OCI-LY3 (cell line): ENCODE data around the gene LHFPL3.

Experiments
- H2AFZ ChIP-seq: fragments of 200-600, 300-600 bp; shearing (Covaris generic); 2 replicates; pipeline ENCODE4 v1.6.0; 2014; ENCODE audit warnings: antibody characterized with exemption, low read depth, low read length
- H3K27ac ChIP-seq: fragments of 200-600, 300-600 bp; sonication (generic); 2 replicates; pipeline ENCODE4 v1.5.1; 2014; ENCODE audit warnings: mild to moderate bottlenecking, low read length, moderate library complexity, mixed read lengths
- H3K27me3 ChIP-seq: fragments of 200-600, 300-600 bp; sonication (generic); 2 replicates; pipeline ENCODE4 v1.6.1; 2014; ENCODE audit warnings: low read depth, low read length, mixed read lengths
- H3K36me3 ChIP-seq: fragments of 200-600, 300-600 bp; sonication (generic); replicated peaks from 2 replicates; pipeline ENCODE3; 2014; ENCODE audit warnings: low read depth, low read length, mixed read lengths
- H3K4me1 ChIP-seq: fragments of 300-600, 200-600 bp; sonication (generic); 2 replicates; pipeline ENCODE4 v1.6.1; 2014; ENCODE audit warnings: low read length, mixed read lengths
- H3K4me2 ChIP-seq: fragments of 200-600, 300-600 bp; sonication (generic); 2 replicates; pipeline ENCODE4 v1.6.1; 2014; ENCODE audit warnings: low read length, mixed read lengths
- H3K4me3 ChIP-seq: fragments of 300-600, 200-600 bp; sonication (generic); 2 replicates; pipeline ENCODE4 v1.5.1; 2014; ENCODE audit warnings: antibody characterized with exemption, mild to moderate bottlenecking, low read length, moderate library complexity
- H3K79me2 ChIP-seq: fragments of 300-600, 200-600 bp; shearing (Covaris generic); 2 replicates; pipeline ENCODE4 v1.6.1; 2014; ENCODE audit warnings: mild to moderate bottlenecking, low read length, mixed read lengths
- H3K9ac ChIP-seq: fragments of 300-600, 200-600 bp; shearing (Covaris generic); 2 replicates; pipeline ENCODE4 v1.6.0; 2014; ENCODE audit warnings: mild to moderate bottlenecking, low read length, moderate library complexity
- H3K9me3 ChIP-seq: fragments of 200-600, 300-600 bp; shearing (Covaris generic); 2 replicates; pipeline ENCODE4 v1.6.1; 2014; ENCODE audit warnings: low read length, mixed read lengths; ENCODE audit not compliant: insufficient read depth
- H4K20me1 ChIP-seq: fragments of 200-600, 300-600 bp; sonication (generic); 2 replicates; pipeline ENCODE4 v1.6.1; 2016; ENCODE audit warnings: low read length, mixed read lengths; ENCODE audit not compliant: insufficient read depth
- EZH2phosphoT487 ChIP-seq: fragments of 200-600 bp; shearing (Covaris generic); IDR thresholded peaks from 2 replicates; pipeline ENCODE4 v1.6.1; 2018; ENCODE audit warnings: antibody characterized with exemption, mixed run types, low read depth
- TF ChIP-seq, protein P1 (sequence below): fragments of 200-600, 300-600 bp; sonication (generic); IDR thresholded peaks from 2 replicates; pipeline ENCODE4 v1.5.1; 2014; ENCODE audit warnings: antibody characterized with exemption, low read length, low read depth

The LHFPL3 gene

DNA sequence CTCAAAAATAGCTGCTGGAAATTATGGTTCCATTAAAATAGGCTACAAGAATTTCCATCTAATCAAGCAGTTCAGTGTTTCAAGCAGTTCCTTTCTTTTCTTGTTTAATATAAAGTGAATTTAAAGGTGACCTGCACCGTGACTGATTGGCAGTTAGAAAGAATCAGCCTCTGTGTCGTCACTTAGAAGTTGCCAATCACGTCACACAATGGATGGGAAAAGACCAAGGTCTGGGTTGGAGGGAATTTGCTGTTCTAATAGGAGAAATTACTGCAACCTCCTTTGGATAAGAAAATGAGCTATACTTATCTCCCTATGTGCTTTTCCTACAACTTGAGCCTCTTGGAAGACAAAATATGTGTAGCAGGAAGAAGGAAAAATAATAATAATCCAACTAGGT is 466.2 kb downstream of the LHFPL3 start:
- Histone ChIP-seq H4K20me1 (no peaks in the 10 kb centered on the region), H3K36me3 (no peaks in the 10 kb centered on the region), H3K4me1 (no peaks in the 10 kb centered on the region), H3K27me3 (peaks cover 16% of the 10 kb centered on the region), H3K9ac (no peak overlapping the region), H3K9me3 (no peaks in the 10 kb centered on the region), H3K4me3 (no peak overlapping the region), H3K27ac (no peak overlapping the region), H3K79me2 (no peaks in the 10 kb centered on the region), H2AFZ (no peak overlapping the region), H3K4me2 (no peak overlapping the region)
- TF ChIP-seq, protein P1, sequence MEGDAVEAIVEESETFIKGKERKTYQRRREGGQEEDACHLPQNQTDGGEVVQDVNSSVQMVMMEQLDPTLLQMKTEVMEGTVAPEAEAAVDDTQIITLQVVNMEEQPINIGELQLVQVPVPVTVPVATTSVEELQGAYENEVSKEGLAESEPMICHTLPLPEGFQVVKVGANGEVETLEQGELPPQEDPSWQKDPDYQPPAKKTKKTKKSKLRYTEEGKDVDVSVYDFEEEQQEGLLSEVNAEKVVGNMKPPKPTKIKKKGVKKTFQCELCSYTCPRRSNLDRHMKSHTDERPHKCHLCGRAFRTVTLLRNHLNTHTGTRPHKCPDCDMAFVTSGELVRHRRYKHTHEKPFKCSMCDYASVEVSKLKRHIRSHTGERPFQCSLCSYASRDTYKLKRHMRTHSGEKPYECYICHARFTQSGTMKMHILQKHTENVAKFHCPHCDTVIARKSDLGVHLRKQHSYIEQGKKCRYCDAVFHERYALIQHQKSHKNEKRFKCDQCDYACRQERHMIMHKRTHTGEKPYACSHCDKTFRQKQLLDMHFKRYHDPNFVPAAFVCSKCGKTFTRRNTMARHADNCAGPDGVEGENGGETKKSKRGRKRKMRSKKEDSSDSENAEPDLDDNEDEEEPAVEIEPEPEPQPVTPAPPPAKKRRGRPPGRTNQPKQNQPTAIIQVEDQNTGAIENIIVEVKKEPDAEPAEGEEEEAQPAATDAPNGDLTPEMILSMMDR = no peak
- TF ChIP-seq EZH2phosphoT487 = no peak

DNA sequence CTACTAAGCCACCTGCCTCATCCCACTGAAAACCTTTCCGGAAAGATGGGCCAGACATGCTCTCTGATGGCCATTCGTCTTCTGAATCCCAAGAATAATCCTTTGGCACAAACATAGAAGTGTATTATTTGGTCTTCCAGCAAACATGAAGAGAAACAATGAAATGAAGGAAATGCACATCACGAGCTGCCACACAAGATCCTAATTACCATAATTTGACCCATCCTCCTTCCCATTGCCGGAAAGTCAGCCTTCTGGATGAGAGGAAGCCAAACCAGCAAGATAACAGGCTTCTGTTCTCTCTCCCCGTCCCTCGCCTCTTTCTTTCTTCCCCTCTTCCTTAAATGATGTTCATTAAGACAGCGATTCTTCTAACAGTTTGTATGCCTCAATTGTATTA is 466.7 kb downstream of the LHFPL3 start:
- Histone ChIP-seq H3K9me3 (no peaks in the 10 kb centered on the region), H2AFZ (no peak overlapping the region)

DNA sequence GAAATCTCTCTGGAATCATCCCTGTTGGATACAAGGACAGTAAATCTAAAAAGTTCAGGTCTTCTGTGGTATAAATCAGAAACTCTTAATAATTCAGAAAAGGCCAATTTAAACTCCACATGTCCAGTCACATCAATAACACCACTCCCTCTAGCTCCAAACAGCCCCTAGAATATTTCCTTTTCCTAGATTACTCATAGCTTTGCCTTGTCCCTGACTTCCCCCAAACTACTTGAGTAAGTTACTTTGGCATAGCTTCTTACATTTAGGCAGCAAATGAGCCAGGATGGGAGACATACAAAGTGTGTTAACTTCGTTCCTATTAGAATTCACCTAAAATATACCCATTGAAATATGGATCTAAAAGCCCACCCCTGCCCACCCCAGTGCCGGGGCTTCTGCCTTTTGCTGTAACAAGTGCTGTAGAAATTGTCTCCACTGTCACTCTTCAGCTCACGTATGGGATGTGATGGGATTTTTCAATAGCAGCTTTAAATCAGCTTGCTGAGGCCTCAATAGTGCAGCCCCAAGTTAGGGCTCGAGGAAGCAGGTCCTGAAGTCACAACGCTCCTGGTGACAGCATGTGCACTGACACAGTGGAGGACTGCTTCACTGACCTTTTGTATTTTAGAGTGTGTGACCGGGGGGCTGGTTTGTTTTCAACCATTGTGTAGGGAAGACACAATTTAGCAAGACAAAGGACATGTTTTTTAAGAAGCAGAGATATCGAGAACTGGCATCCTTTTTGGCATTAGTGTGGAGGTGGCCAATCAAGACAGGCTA is 467.4 kb downstream of the LHFPL3 start:
- Histone ChIP-seq H3K4me1 (no peaks in the 10 kb centered on the region), H4K20me1 (no peaks in the 10 kb centered on the region), H3K27me3 (peaks cover 9% of the 10 kb centered on the region; the same call in 1 of the 2 replicates), H3K9ac (no peak overlapping the region), H2AFZ (no peak overlapping the region), H3K79me2 (no peaks in the 10 kb centered on the region), H3K4me3 (no peak overlapping the region), H3K9me3 (no peaks in the 10 kb centered on the region), H3K36me3 (no peaks in the 10 kb centered on the region), H3K4me2 (no peak overlapping the region), H3K27ac (no peak overlapping the region)
- TF ChIP-seq EZH2phosphoT487 = no peak
- TF ChIP-seq, protein P1 = no peak

More for the DNA sequence above, 466.7 kb downstream of the LHFPL3 start:
- H3K27ac ChIP-seq = no peak overlapping the region
- no peak overlapping the region for H3K4me2 ChIP-seq
- no peak overlapping the region for H3K4me3 ChIP-seq
- no peak overlapping the region for H3K9ac ChIP-seq
- no peaks in the 10 kb centered on the region for H4K20me1 ChIP-seq
- H3K27me3 ChIP-seq = peaks cover 16% of the 10 kb centered on the region
- no peaks in the 10 kb centered on the region for H3K4me1 ChIP-seq
- TF ChIP-seq EZH2phosphoT487 = no peak
- TF ChIP-seq, protein P1 = no peak
- H3K79me2 ChIP-seq = no peaks in the 10 kb centered on the region
- no peaks in the 10 kb centered on the region for H3K36me3 ChIP-seq

DNA sequence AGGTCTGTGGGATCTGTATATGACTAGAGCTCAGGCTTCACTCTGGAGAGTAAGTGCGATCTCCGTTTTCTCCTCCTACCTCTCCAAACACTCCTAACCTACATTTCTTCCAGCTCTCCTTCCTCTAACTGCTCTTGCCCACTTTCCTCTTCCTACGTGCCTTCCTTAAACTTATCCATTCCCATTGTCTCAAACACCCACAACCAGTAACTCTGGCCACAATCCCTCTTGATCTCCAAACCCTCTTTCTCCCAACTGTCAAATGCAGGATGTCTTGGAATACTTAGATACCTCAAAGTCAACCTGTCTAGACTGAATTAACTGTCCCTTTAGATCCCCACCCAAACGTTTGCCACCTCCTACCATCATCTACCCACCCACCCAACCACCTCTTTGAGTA is 471.9 kb downstream of the LHFPL3 start:
- Histone ChIP-seq H3K27ac (no peak overlapping the region), H3K9me3 (no peaks in the 10 kb centered on the region), H3K36me3 (no peaks in the 10 kb centered on the region), H3K4me3 (no peak overlapping the region), H3K4me2 (no peak overlapping the region), H3K79me2 (no peaks in the 10 kb centered on the region), H2AFZ (no peak overlapping the region), H3K27me3 (no peaks in the 10 kb centered on the region), H4K20me1 (no peaks in the 10 kb centered on the region), H3K4me1 (no peaks in the 10 kb centered on the region), H3K9ac (no peak overlapping the region)
- TF ChIP-seq, protein P1 = no peak
- TF ChIP-seq EZH2phosphoT487 = no peak
